Myocyte (in vitro differentiated cells): ENCODE results near the gene LSM2. TPM values are rescaled to one million over a fixed set of nuclear protein-coding genes. Genes with fewer than 3 reads are reported as not detected.
A peak's percentile ranks its signal among the peaks of the same experiment; 100 is the strongest.
"Not testable (repeated sequence)": the region's sequence is repeated elsewhere in the genome, so short reads cannot be mapped to it uniquely, and the experiment has no call there.

Experiments
- DNase-seq: peaks from one replicate; pipeline ENCODE4 v3.0.0-alpha.2; 2012; ENCODE audit warnings: low read depth
- total RNA-seq: library from RNA; depleted of rRNA; stranded (reverse); fragments of >200 nt; gene quantifications from 2 replicates; pipeline ENCODE4 v1.2.3, GENCODE V29; 2014

LSM2 gene
- total RNA-seq, 1 donor from 2014 or later: 38.8 TPM

GRCh38 chr6:31799781-31800180 is 7.0 kb downstream of the LSM2 start:
- DNase-seq: no peak

DNA sequence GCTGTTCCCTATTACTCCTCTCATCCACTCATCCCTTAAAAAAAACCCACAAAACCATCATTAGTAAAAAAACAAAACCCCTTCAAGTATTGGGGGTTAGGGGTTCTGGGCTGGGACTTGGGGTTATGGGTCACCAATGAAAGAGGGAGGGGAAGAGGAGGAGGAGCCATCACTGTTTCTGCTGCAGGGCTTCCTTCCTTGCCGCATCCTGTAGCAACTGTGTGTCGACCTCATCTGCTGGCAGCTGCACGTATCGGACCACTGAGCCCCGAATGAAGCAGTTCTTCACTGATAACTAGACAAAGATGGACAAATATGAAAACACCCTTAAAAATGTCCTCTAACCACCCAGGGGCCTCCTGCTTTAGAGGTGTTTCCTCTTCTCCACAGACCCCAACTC is 9.2 kb downstream of the LSM2 start:
- no peak for DNase-seq

DNA sequence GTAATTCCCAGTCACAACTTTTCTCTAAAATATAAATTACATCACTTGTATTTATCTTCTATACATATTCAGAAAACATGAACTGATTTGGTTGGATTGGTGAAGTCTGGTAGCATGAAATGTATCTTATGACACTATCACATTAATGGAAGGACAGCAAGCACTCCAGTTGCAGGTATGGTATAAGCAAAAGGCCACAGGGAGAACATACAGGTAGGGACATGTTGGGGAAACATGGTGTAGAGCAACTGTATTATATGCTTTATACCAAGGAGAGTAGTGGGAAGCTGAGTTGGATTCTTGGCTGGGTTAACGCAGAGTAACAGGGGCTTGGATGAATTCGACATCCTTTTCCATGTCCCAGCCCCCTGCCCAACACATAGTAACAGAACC is 9.8 kb downstream of the LSM2 start:
- DNase-seq: no peak

GRCh38 chr6:31795616-31796298 is 11.0 kb downstream of the LSM2 start, which contains the start of gene VARS1:
Gene VARS1, minus strand, starts transcription at chr6:31795752. Its CDS starts 535 bp downstream, at chr6:31795217.
- peak; percentile 87 for DNase-seq

GRCh38 chr6:31794866-31795615 is 11.7 kb downstream of the LSM2 start:
- peak; percentile 33 for DNase-seq

DNA sequence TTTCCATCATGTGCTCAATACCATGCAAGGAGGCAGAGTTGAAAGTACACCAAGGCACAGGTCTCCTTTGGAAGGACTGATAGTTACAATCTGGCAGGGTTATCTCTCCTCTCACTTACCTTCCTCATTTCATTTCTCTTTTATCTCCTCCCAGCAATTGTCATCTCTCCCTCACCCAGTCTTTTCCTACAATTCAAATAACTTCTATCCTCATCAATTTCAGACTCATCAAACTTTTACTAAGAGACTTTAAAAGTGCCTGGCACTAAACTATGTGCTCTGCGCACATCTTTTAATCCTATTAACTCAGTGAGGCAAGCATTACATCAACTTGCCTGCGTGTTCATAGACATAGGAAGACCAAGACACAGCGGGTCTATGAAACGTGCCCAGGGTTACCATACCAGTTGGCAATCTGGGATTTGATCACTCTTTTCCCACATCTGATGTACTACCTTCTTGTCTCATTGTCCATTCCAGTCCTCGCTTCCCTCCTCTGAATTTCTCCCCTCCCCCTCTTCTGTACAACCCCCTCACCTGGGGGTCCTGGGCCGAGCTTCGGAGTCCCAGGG is 12.4 kb downstream of the LSM2 start:
- DNase-seq: peak; percentile 25

DNA sequence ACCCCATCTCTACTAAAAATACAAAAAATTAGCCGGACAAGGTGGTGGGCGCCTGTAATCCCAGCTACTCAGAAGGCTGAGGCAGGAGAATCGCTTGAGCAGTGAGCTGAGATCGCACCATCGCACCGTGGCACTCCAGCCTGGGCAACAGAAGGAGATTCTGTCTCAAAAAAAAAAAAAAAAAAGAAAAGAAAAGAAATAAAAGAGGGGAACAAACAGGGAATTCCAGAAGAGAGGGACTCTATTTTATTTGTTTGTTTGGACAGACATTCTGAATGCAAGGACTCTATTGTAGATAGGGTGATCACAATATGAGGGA is 12.9 kb downstream of the LSM2 start:
- DNase-seq: not testable (repeated sequence)

GRCh38 chr6:31792761-31793171 is 14.0 kb downstream of the LSM2 start:
- no peak for DNase-seq

DNA sequence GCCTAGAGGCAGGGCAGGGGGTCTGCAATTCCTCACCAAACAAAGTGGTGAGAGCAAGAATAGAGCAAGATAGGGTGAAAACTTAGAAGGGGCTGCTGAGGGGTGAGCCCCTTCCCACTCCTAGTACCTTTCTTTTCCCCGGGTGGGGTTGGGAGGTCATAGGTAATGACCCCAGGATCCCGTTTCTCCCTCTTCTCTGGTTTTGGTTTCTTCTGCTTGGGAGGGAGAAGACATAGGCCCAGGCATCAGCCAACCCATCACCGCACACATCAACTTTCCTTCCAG is 14.7 kb downstream of the LSM2 start:
- no peak for DNase-seq

DNA sequence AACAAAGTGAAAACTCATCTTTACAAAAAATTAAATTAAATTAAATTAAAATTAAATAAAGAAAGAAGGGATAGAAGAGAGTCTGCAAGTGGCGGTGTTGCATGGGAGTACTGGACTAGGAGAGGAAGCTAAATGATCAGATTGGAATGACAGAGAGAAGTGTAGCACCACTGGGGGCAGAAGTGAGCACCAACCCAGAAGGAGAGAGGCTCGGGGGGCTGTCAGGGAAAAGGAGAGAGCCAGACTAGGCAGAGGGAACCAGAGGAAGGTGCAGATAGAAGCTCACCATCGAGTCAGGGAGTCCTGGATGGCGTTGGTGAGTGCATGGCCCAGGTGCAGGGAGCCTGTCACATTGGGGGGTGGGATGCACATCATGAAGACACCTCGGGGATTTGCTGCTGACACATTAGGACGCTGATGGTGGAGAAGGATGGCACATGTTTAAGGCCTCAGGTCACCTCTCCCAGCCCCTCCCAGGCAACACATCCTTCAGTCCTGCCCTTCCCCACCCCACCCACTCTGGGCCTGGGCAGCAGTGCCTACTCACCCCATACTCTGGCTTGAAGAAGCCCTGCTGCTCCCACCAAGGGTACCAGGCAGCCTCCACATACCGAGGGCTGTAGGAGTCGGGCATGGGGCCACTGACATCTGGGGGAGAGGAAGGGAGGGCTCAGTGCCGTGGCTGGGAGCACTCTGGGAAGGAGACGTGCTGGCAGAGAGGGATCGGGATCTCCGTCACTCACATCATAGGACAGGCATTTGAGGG is 15.3 kb downstream of the LSM2 start:
- peak; percentile 61 for DNase-seq

DNA sequence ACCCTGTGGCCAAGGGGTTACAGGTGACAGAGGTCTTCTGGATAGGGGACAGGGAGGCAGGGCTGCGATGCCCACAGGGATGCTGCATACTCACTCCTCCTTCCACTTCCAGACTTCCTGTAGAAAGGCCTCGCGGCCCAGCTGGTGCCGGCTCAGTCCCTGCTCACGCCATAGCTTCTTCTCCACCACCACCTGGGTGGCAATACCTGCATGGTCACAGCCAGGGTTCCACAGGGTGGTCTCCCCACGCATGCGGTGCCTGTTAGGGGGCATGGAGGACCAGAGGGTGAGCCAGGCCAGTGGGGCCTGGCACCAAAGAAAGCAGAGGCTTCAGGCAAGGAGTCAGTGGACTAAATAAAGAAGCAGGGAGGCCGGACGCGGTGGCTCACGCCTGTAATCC is 21.3 kb downstream of the LSM2 start:
- DNase-seq: no peak

- DNase-seq: no peak
Measured at GRCh38 chr6:31784098-31784925, 22.5 kb downstream of the LSM2 start.

GRCh38 chr6:31782126-31782855 is 24.5 kb downstream of the LSM2 start:
- DNase-seq: no peak

DNA sequence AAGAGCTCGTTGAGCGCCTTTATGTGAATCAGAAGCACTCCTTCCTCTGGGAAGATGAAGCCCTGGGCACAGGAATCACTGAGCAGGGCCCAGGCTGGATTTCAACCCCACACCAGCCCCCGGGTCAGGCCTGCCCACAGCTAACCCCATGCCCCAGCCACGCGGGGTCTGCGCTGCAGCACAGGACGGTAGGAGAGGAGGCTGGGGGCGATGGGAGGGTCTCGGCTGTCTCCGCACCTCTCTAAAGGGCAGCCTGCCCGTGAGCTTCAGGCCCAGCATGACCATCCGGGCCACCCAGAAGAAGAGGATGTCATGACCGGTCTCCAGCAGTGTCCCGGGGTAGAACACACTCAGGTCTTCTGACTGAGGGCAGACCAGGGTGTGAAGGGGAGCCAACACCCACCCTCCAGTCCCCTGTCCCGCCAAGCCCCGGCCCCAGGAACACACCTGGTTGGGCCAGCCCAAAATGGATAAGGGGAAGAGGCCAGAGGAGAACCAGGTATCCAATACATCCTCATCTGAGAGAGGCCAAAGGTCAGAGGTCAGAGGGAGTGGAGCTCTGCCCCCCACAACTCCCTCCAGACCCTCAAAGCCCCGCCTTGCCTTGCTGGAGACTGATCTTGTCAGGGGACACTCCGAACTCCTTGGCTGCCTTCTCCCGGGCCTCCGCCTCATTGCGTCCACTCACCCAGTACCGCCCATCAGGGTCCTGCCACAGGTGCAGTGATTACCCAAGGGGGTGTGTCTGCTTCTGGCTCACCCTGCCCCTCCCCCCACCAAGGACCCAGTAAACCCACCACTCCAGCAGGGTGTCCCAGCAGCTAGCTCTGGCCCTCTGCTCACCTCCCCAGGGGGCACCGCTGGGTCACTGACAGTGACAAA is 25.3 kb downstream of the LSM2 start:
- DNase-seq: no peak

GRCh38 chr6:31780507-31781243 is 26.1 kb downstream of the LSM2 start:
- DNase-seq: no peak

DNA sequence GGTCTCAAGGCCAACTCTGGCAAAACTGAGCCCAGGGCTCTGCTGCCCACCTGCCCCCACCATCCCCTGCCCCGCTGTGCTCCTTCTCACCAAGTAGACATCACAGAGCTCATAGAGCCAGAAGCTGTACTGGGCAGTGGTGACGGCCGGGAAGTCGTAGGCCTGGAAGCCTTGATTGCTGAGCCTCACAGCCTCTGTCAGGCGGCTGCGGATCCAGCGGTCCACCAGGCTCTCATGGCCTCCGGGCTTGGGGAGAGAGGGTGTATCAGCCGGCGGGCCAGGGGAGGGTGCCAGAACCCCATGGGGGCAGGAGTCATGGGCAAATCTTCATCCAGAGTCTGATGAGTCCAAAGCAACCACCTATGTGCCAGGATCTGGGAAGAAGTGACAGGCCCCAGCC is 26.9 kb downstream of the LSM2 start:
- DNase-seq: no peak

GRCh38 chr6:31778999-31779885 is 27.5 kb downstream of the LSM2 start:
- DNase-seq: no peak

- DNase-seq: no peak
Measured at GRCh38 chr6:31778193-31778592, 28.6 kb downstream of the LSM2 start.
